WTC11 (cell line): ENCODE results near the gene GAPT. TPM values are rescaled to one million over a fixed set of nuclear protein-coding genes. Genes with fewer than 3 reads are reported as not detected.
A peak's percentile ranks its signal among the peaks of the same experiment; 100 is the strongest.

Experiments used
- ATAC-seq: fragments of 200-7000 bp; cut with Tn5 transposase; 2 replicates; pipeline ENCODE4 v1.10.0; 2021; ENCODE audit warnings: mild to moderate bottlenecking, moderate library complexity
- CTCF ChIA-PET: fragments of 300-600 bp; sonication (Branson Sonifier 250); formaldehyde crosslinking; loops from one replicate; lab custom pipeline; 2021; ENCODE audit warnings: antibody characterized with exemption; lab: Charles Lee
- POLR2A ChIA-PET: fragments of 350-600 bp; sonication (Branson Sonifier 250); formaldehyde crosslinking; loops from one replicate; lab custom pipeline; 2021; ENCODE audit warnings: antibody characterized with exemption; lab: Charles Lee
- DNase-seq: peaks from one replicate; pipeline ENCODE4 v3.0.0; 2021; ENCODE audit warnings: low spot score
- H3K27ac Mint-ChIP-seq: 2 replicates; pipeline ENCODE4 v1.8.0; 2021; ENCODE audit warnings: mixed read lengths
- H3K27me3 Mint-ChIP-seq: 2 replicates; pipeline ENCODE4 v1.8.0; 2021; ENCODE audit warnings: low read depth, mild to moderate bottlenecking, moderate library complexity, mixed read lengths
- H3K36me3 Mint-ChIP-seq: 2 replicates; pipeline ENCODE4 v1.8.0; 2021; ENCODE audit warnings: mixed read lengths
- H3K4me1 Mint-ChIP-seq: 2 replicates; pipeline ENCODE4 v1.8.0; 2022; ENCODE audit warnings: mixed read lengths
- H3K4me3 Mint-ChIP-seq: 2 replicates; pipeline ENCODE4 v1.8.0; 2021; ENCODE audit warnings: mild to moderate bottlenecking, moderate library complexity, mixed read lengths
- H3K9me3 Mint-ChIP-seq: 2 replicates; pipeline ENCODE4 v1.8.0; 2021; ENCODE audit warnings: mixed read lengths
- CREM ChIP-seq: sonication (generic); formaldehyde crosslinking; IDR thresholded peaks from 2 replicates; pipeline ENCODE4 v1.8.1; 2022; ENCODE audit warnings: mild to moderate bottlenecking, missing genetic modification reagents, moderate library complexity
- MXD4 ChIP-seq: fragments of 250-450 bp; sonication (Bioruptor Pico); IDR thresholded peaks from 2 replicates; pipeline ENCODE4 v1.8.0; 2021; ENCODE audit warnings: mild to moderate bottlenecking, moderate library complexity, borderline replicate concordance
- PRRX2 ChIP-seq: fragments of 250-450 bp; sonication (Bioruptor Pico); IDR thresholded peaks from 2 replicates; pipeline ENCODE4 v1.8.0; 2021; ENCODE audit warnings: mild to moderate bottlenecking
- SMAD3 ChIP-seq: sonication (generic); formaldehyde crosslinking; IDR thresholded peaks from 2 replicates; pipeline ENCODE4 v1.8.0; 2022; ENCODE audit warnings: missing genetic modification reagents, mild to moderate bottlenecking, borderline replicate concordance
- ZNF317 ChIP-seq: sonication (generic); formaldehyde crosslinking; IDR thresholded peaks from 2 replicates; pipeline ENCODE4 v1.8.1; 2023; ENCODE audit warnings: low read depth, mild to moderate bottlenecking, moderate library complexity, missing genetic modification reagents, borderline replicate concordance
- ZNF671 ChIP-seq: fragments of 250-450 bp; sonication (Bioruptor Pico); IDR thresholded peaks from 2 replicates; pipeline ENCODE4 v1.8.0; 2021; ENCODE audit warnings: mild to moderate bottlenecking
- total RNA-seq: library from RNA; stranded (reverse); gene quantifications from 3 replicates; pipeline ENCODE4 v1.2.3, GENCODE V29; 2021
- TF ChIP-seq, protein P1 (sequence below): fragments of 250-450 bp; sonication (Bioruptor Pico); IDR thresholded peaks from 2 replicates; pipeline ENCODE4 v1.9.0; 2021; ENCODE audit warnings: mild to moderate bottlenecking, borderline replicate concordance
- TF ChIP-seq, protein P2 (sequence below): sonication (generic); formaldehyde crosslinking; IDR thresholded peaks from 2 replicates; pipeline ENCODE4 v1.8.1; 2023; ENCODE audit warnings: mild to moderate bottlenecking, missing genetic modification reagents
- TF ChIP-seq, protein P3 (sequence below): sonication (generic); formaldehyde crosslinking; IDR thresholded peaks from 2 replicates; pipeline ENCODE4 v1.8.1; 2022; ENCODE audit warnings: missing genetic modification reagents, borderline replicate concordance
- TF ChIP-seq, protein P4 (sequence below): fragments of 200-600 bp; IDR thresholded peaks from 2 replicates; pipeline ENCODE4 v1.8.0; 2022; ENCODE audit warnings: antibody characterized with exemption
- TF ChIP-seq, protein P5 (sequence below): fragments of 250-450 bp; sonication (Bioruptor Pico); IDR thresholded peaks from 2 replicates; pipeline ENCODE4 v1.9.0; 2021; ENCODE audit warnings: moderate library complexity, mild to moderate bottlenecking, inconsistent platforms, borderline replicate concordance
- TF ChIP-seq, protein P6 (sequence below): sonication (generic); formaldehyde crosslinking; IDR thresholded peaks from 2 replicates; pipeline ENCODE4 v1.8.0; 2022; ENCODE audit warnings: mild to moderate bottlenecking, missing genetic modification reagents
- TF ChIP-seq, protein P7 (sequence below): sonication (generic); formaldehyde crosslinking; IDR thresholded peaks from 2 replicates; pipeline ENCODE4 v1.8.1; 2023; ENCODE audit warnings: mild to moderate bottlenecking, missing genetic modification reagents

The GAPT gene
- total RNA-seq, 1 experiment from 2014 or later, result not detected

DNA sequence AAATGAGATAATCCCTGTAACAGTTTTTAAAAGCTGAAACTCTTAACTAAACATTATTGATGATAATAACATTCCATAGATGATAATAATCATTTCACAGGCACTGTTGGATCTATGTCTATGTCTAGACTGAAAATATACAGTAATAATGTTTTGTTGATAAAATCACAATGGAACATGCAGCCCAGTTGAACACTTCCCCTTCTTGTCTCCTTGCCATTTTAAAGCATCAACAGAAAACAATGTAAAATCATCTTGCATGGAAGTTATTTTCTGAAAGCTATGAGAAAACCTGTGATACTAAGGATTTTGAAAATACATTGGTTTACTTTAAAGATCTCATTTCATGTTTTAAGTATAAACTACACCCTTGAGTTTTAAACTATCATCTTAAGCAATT, 1.9 kb downstream of the GAPT start (continued):
- TF ChIP-seq, protein P1, sequence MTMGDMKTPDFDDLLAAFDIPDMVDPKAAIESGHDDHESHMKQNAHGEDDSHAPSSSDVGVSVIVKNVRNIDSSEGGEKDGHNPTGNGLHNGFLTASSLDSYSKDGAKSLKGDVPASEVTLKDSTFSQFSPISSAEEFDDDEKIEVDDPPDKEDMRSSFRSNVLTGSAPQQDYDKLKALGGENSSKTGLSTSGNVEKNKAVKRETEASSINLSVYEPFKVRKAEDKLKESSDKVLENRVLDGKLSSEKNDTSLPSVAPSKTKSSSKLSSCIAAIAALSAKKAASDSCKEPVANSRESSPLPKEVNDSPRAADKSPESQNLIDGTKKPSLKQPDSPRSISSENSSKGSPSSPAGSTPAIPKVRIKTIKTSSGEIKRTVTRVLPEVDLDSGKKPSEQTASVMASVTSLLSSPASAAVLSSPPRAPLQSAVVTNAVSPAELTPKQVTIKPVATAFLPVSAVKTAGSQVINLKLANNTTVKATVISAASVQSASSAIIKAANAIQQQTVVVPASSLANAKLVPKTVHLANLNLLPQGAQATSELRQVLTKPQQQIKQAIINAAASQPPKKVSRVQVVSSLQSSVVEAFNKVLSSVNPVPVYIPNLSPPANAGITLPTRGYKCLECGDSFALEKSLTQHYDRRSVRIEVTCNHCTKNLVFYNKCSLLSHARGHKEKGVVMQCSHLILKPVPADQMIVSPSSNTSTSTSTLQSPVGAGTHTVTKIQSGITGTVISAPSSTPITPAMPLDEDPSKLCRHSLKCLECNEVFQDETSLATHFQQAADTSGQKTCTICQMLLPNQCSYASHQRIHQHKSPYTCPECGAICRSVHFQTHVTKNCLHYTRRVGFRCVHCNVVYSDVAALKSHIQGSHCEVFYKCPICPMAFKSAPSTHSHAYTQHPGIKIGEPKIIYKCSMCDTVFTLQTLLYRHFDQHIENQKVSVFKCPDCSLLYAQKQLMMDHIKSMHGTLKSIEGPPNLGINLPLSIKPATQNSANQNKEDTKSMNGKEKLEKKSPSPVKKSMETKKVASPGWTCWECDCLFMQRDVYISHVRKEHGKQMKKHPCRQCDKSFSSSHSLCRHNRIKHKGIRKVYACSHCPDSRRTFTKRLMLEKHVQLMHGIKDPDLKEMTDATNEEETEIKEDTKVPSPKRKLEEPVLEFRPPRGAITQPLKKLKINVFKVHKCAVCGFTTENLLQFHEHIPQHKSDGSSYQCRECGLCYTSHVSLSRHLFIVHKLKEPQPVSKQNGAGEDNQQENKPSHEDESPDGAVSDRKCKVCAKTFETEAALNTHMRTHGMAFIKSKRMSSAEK (CRISPR knock-in tag), result no peak
- TF ChIP-seq, protein P2, sequence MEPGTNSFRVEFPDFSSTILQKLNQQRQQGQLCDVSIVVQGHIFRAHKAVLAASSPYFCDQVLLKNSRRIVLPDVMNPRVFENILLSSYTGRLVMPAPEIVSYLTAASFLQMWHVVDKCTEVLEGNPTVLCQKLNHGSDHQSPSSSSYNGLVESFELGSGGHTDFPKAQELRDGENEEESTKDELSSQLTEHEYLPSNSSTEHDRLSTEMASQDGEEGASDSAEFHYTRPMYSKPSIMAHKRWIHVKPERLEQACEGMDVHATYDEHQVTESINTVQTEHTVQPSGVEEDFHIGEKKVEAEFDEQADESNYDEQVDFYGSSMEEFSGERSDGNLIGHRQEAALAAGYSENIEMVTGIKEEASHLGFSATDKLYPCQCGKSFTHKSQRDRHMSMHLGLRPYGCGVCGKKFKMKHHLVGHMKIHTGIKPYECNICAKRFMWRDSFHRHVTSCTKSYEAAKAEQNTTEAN (CRISPR knock-in tag), result no peak

DNA sequence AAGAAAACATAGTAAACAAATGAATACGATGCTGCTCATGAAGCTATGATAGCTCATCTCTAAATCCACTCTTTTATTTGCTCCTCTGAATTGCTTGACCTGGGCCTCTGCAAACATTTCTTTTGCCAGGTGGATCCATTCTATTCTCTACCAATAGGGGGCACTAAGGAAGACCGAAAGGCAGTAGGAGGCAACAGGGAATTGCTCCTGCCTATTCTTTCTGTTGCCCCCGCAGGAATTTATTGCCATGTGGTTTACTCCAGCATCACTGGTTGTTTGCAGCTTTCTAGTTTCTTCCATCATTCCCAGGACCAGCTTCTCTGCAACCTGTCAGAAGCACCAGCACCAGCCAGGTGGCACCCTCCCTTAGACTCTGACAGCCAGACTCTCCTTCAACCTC, 5.3 kb downstream of the GAPT start:
- DNase-seq (no peak), ATAC-seq (peak; percentile 80)
- Mint-ChIP-seq H3K36me3 (no peaks in the 10 kb centered on the region), H3K27me3 (no peaks in the 10 kb centered on the region; the same call in 1 of the 2 replicates), H3K9me3 (no peaks in the 10 kb centered on the region), H3K4me3 (no peak overlapping the region), H3K4me1 (peaks cover 12% of the 10 kb centered on the region), H3K27ac (no peak overlapping the region)
- CTCF ChIA-PET, result interaction anchor here (0.6 to 5.3 kb wide), 18 partner anchors 9 to 390 kb away, joined by 3 to 69 read pairs (median 4); no protein-coding TSS in a partner anchor
- TF ChIP-seq, protein P3, sequence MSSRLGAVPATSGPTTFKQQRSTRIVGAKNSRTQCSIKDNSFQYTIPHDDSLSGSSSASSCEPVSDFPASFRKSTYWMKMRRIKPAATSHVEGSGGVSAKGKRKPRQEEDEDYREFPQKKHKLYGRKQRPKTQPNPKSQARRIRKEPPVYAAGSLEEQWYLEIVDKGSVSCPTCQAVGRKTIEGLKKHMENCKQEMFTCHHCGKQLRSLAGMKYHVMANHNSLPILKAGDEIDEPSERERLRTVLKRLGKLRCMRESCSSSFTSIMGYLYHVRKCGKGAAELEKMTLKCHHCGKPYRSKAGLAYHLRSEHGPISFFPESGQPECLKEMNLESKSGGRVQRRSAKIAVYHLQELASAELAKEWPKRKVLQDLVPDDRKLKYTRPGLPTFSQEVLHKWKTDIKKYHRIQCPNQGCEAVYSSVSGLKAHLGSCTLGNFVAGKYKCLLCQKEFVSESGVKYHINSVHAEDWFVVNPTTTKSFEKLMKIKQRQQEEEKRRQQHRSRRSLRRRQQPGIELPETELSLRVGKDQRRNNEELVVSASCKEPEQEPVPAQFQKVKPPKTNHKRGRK (CRISPR knock-in tag), result no peak
- TF ChIP-seq, protein P4, sequence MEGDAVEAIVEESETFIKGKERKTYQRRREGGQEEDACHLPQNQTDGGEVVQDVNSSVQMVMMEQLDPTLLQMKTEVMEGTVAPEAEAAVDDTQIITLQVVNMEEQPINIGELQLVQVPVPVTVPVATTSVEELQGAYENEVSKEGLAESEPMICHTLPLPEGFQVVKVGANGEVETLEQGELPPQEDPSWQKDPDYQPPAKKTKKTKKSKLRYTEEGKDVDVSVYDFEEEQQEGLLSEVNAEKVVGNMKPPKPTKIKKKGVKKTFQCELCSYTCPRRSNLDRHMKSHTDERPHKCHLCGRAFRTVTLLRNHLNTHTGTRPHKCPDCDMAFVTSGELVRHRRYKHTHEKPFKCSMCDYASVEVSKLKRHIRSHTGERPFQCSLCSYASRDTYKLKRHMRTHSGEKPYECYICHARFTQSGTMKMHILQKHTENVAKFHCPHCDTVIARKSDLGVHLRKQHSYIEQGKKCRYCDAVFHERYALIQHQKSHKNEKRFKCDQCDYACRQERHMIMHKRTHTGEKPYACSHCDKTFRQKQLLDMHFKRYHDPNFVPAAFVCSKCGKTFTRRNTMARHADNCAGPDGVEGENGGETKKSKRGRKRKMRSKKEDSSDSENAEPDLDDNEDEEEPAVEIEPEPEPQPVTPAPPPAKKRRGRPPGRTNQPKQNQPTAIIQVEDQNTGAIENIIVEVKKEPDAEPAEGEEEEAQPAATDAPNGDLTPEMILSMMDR, result peak; percentile 66
- POLR2A ChIA-PET, result interaction anchor here (1.0 kb wide), 1 partner anchor 86 kb away, joined by 4 read pairs; the partner anchor contains the start of gene RAB3C

DNA sequence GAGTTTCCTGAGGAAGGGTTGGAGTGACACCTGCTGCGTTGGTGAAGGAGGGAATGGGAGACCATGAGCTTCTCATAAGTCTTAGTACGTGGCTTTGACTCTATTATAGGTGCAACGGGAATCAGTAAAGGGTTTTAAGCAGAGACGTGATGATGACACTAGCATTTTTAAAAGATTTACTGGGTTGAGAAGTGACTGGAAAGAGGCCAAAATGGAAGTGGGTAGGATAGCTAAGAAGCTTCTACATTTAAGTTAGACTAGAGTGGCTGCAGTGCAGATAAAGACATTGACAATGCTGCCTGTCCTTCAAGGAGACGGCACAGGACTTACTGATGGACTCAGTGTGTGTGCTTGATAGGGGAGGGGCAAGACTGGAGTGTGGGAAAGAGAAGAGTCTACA, 6.2 kb downstream of the GAPT start:
- no peak for ATAC-seq
- peaks cover 12% of the 10 kb centered on the region for H3K4me1 Mint-ChIP-seq
- no peak overlapping the region for H3K4me3 Mint-ChIP-seq
- no peaks in the 10 kb centered on the region for H3K36me3 Mint-ChIP-seq
- ChIA-PET CTCF (interaction anchor here (0.5 to 5.3 kb wide), 3 partner anchors 10 to 354 kb away, joined by 3 to 69 read pairs (median 9); no protein-coding TSS in a partner anchor), POLR2A (interaction anchor here (1.0 kb wide), 1 partner anchor 85 kb away, joined by 4 read pairs; the partner anchor contains the start of gene RAB3C)
- no peaks in the 10 kb centered on the region; the same call in 1 of the 2 replicates for H3K27me3 Mint-ChIP-seq
- DNase-seq, result no peak
- H3K27ac Mint-ChIP-seq, result no peak overlapping the region
- no peaks in the 10 kb centered on the region for H3K9me3 Mint-ChIP-seq
- TF ChIP-seq MXD4 (no peak), PRRX2 (CRISPR knock-in tag) (no peak), ZNF671 (no peak), SMAD3 (CRISPR knock-in tag) (no peak), CREM (no peak), ZNF317 (CRISPR knock-in tag) (no peak)
- TF ChIP-seq, protein P5, sequence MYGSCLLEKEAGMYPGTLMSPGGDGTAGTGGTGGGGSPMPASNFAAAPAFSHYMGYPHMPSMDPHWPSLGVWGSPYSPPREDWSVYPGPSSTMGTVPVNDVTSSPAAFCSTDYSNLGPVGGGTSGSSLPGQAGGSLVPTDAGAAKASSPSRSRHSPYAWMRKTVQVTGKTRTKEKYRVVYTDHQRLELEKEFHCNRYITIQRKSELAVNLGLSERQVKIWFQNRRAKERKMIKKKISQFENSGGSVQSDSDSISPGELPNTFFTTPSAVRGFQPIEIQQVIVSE, result no peak
- TF ChIP-seq, protein P6, sequence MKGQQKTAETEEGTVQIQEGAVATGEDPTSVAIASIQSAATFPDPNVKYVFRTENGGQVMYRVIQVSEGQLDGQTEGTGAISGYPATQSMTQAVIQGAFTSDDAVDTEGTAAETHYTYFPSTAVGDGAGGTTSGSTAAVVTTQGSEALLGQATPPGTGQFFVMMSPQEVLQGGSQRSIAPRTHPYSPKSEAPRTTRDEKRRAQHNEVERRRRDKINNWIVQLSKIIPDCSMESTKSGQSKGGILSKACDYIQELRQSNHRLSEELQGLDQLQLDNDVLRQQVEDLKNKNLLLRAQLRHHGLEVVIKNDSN (CRISPR knock-in tag), result no peak
- TF ChIP-seq, protein P1 (CRISPR knock-in tag), result no peak
- TF ChIP-seq, protein P7, sequence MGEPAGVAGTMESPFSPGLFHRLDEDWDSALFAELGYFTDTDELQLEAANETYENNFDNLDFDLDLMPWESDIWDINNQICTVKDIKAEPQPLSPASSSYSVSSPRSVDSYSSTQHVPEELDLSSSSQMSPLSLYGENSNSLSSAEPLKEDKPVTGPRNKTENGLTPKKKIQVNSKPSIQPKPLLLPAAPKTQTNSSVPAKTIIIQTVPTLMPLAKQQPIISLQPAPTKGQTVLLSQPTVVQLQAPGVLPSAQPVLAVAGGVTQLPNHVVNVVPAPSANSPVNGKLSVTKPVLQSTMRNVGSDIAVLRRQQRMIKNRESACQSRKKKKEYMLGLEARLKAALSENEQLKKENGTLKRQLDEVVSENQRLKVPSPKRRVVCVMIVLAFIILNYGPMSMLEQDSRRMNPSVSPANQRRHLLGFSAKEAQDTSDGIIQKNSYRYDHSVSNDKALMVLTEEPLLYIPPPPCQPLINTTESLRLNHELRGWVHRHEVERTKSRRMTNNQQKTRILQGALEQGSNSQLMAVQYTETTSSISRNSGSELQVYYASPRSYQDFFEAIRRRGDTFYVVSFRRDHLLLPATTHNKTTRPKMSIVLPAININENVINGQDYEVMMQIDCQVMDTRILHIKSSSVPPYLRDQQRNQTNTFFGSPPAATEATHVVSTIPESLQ (CRISPR knock-in tag), result no peak
